Measurements from ENCODE around the gene ANKRD35. TPM values are rescaled to one million over a fixed set of nuclear protein-coding genes. Genes with fewer than 3 reads are reported as not detected.
A peak's percentile ranks its signal among the peaks of the same experiment; 100 is the strongest.
"Not testable (repeated sequence)": the region's sequence is repeated elsewhere in the genome, so short reads cannot be mapped to it uniquely, and the experiment has no call there.

The ANKRD35 gene
- total RNA-seq, 1 donor from 2014 or later = not detected

DNA sequence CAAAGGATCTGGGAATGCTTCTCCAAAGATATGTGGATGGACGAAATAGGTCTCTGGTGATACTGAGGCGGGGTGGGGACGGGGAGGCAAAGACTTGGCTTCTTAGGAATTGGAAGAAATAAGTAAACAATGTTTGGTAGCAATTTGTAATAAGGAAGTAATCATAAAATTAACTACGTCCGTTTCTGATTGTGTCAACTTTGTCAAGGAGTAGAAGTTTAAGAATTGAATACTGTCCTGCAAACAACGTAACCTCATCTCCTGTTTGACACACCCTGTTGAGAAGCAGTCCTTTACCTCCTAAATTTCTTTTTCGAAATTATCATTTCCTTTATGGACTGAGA is 61.2 kb downstream of the ANKRD35 start:
- TF ChIP-seq, protein P1, sequence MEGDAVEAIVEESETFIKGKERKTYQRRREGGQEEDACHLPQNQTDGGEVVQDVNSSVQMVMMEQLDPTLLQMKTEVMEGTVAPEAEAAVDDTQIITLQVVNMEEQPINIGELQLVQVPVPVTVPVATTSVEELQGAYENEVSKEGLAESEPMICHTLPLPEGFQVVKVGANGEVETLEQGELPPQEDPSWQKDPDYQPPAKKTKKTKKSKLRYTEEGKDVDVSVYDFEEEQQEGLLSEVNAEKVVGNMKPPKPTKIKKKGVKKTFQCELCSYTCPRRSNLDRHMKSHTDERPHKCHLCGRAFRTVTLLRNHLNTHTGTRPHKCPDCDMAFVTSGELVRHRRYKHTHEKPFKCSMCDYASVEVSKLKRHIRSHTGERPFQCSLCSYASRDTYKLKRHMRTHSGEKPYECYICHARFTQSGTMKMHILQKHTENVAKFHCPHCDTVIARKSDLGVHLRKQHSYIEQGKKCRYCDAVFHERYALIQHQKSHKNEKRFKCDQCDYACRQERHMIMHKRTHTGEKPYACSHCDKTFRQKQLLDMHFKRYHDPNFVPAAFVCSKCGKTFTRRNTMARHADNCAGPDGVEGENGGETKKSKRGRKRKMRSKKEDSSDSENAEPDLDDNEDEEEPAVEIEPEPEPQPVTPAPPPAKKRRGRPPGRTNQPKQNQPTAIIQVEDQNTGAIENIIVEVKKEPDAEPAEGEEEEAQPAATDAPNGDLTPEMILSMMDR (IDR thresholded peaks at IDR 0.05) = no peak
- Mint-ChIP-seq H3K27ac (ENCODE audit: unreplicated experiment) (peak overlapping the region; percentile 98), H3K36me3 (ENCODE audit: low read depth) (peaks cover 25% of the 10 kb centered on the region), H3K4me1 (ENCODE audit: low read depth) (peaks cover 27% of the 10 kb centered on the region), H3K27me3 (ENCODE audit: low read depth) (no peaks in the 10 kb centered on the region), H3K9me3 (ENCODE audit: low read depth) (no peaks in the 10 kb centered on the region), H3K4me3 (ENCODE audit: unreplicated experiment) (peak overlapping the region; percentile 98)
- no peak for DNase-seq (ENCODE audit: low spot score)

DNA sequence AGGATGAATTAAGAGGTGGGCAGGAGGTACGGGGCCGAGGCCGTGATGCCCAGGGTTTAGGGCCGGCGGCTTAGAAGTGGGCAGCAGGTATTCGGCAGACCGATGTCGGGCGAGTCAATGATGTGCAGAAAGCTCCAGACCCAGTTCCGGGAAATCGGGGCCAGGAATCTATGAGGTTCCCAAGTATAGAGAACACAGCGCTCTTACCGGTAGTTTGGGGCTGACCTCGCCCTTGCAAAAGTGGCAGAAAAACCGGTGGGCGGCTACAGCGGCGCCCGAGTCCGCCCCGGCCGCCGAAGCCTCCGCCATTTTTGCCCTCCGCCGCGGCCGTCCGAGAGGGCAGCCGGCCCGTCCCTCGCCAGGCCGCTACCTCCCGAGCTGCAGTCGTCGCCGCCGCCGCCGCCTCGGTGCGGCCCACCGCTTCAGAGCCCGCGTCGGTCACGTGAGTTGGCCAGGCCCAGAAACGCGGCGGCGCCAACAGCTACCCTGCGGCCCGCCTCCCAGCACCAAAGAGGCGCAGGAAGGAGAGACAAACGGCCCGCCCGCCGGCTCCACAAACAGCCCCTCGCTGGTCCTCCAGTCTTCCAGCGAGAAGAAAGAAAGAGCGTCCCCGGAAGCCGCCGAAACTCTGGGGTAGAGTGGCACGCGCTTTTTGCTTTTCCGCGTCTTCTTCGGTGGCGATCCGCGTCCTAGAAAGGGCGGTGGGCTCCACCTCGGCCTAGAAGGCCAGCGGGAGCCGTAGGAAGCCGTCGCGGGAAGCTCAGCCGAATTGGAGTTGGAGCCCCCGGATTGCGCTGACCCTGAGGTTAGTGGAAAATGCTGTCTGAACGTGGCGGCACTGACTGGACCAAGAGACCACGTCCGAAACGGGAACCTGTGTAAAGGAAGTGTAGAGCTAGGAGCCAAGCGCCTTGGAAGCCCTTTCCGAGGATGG is 61.8 kb downstream of the ANKRD35 start, which contains the start of the genes POLR3C and RNF115:
TSS of gene POLR3C (plus strand) at position 636 of the 934 bp plus-strand sequence. CDS start 1,577 bp downstream, outside the sequence.
TSS of gene RNF115 (minus strand) at position 531 of the 934 bp plus-strand sequence. CDS start at position 309, 222 bp downstream.
- H3K9me3 Mint-ChIP-seq (ENCODE audit: low read depth) = no peaks in the 10 kb centered on the region
- peaks cover 27% of the 10 kb centered on the region for H3K4me1 Mint-ChIP-seq (ENCODE audit: low read depth)

DNA sequence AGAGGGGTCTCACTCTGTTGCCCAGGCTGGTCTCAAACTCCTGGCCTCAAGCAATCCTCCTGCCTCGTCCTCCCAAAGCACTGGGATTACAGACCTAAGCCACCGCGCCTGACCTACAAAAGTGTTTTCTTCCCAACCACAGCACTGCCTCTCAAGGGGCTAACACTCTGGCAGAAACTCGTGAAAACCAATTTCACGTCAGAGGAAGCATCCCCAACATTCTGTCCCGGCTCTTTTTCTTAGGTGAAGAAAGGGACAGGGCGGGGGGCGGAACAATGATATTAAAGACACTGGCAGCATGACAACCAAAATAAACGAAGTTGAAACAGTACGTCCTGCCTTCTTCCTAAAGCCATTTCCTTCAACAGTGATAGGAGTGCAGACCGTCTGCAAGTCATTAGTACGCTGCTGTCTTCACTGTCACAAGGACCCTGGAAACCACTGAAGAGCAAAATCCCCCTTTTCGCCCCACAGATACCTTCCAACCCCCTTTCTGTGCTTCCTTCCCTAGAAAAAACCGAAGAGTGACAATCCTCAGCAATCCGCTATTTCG is 62.8 kb downstream of the ANKRD35 start:
- not testable (repeated sequence) for H3K27me3 Mint-ChIP-seq (ENCODE audit: low read depth); DNase-seq (ENCODE audit: low spot score); H3K9me3 Mint-ChIP-seq (ENCODE audit: low read depth); H3K27ac Mint-ChIP-seq (ENCODE audit: unreplicated experiment)
- peaks cover 11% of the 10 kb centered on the region for H3K36me3 Mint-ChIP-seq (ENCODE audit: low read depth)
- peaks cover 25% of the 10 kb centered on the region for H3K4me1 Mint-ChIP-seq (ENCODE audit: low read depth)
- peak overlapping the region; percentile 33 for H3K4me3 Mint-ChIP-seq (ENCODE audit: unreplicated experiment)

More for the DNA sequence above, 61.8 kb downstream of the ANKRD35 start, which contains the start of the genes POLR3C and RNF115:
- Mint-ChIP-seq H3K27ac (ENCODE audit: unreplicated experiment) (peak within 1 kb of the TSS; percentile 98), H3K27me3 (ENCODE audit: low read depth) (no peaks in the 10 kb centered on the region), H3K36me3 (ENCODE audit: low read depth) (peaks cover 20% of the 10 kb centered on the region), H3K4me3 (ENCODE audit: unreplicated experiment) (peak within 1 kb of the TSS; percentile 98)
- TF ChIP-seq, protein P1 (IDR thresholded peaks at IDR 0.05) = peak; percentile 8
- peak; percentile 96 for DNase-seq (ENCODE audit: low spot score)

DNA sequence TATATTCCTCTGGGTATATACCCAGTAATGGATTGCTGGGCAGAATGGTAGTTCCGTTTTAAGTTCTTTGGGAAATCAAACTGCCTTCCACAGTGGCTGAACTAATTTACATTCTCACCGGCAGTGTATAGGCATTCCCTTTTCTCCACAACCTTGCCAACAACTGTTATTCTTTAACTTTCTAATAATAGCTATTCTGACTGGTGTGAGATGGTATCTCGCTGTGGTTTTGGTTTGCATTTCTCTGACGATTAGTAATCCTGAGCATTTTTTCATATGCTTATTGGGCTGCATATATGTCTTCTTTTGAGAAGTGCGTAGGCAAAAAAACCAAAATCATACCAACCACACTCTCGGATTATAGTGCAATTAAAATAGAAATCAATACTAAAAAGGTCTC is 67.6 kb downstream of the ANKRD35 start:
- H3K27ac Mint-ChIP-seq (ENCODE audit: unreplicated experiment) = peak overlapping the region; percentile 45
- H3K4me3 Mint-ChIP-seq (ENCODE audit: unreplicated experiment); H3K9me3 Mint-ChIP-seq (ENCODE audit: low read depth); H3K36me3 Mint-ChIP-seq (ENCODE audit: low read depth); DNase-seq (ENCODE audit: low spot score); H3K27me3 Mint-ChIP-seq (ENCODE audit: low read depth); H3K4me1 Mint-ChIP-seq (ENCODE audit: low read depth): not testable (repeated sequence)

Small RNA genes within 50 kb of the gene (microRNA-seq; reads per million reads assigned to microRNA genes)
- not detected for gene MIR6736 (ENCODE audit: borderline number of aligned reads)

Other genes starting within 250 kb of the ANKRD35 start
- gene PDZK1, start 178.5 kb downstream of the ANKRD35 start, total RNA-seq = 0.38 to 1.1 TPM (median 0.50 TPM) in 3 replicates
- not detected in 3 replicates for gene CD160, start 166.4 kb downstream of the ANKRD35 start, total RNA-seq
- gene RNF115, start 61.8 kb downstream of the ANKRD35 start, total RNA-seq = 12.7 to 16.4 TPM (median 13.0 TPM) in 3 replicates
- gene POLR3C, start 61.7 kb downstream of the ANKRD35 start, total RNA-seq = 28.3 to 31.3 TPM (median 30.7 TPM) in 3 replicates
- gene NUDT17, start 40.2 kb downstream of the ANKRD35 start, total RNA-seq = 3.8 to 7.3 TPM (median 6.5 TPM) in 3 replicates
- 57.1 to 58.5 TPM (median 57.1 TPM) in 3 replicates for gene PIAS3, start 26.8 kb downstream of the ANKRD35 start, total RNA-seq
- gene ITGA10, start 24.2 kb upstream of the ANKRD35 start, total RNA-seq = 23.5 to 39.9 TPM (median 25.7 TPM) in 3 replicates
- gene PEX11B, start 32.9 kb upstream of the ANKRD35 start, total RNA-seq = 28.3 to 29.9 TPM (median 28.5 TPM) in 3 replicates
- gene RBM8A, start 41.6 kb upstream of the ANKRD35 start, total RNA-seq = 86.8 to 121 TPM (median 90.5 TPM) in 3 replicates
- 50.3 to 57.1 TPM (median 53.0 TPM) in 3 replicates for gene LIX1L, start 72.2 kb upstream of the ANKRD35 start, total RNA-seq
- 1.2 to 3.1 TPM (median 2.0 TPM) in 3 replicates for gene ANKRD34A, start 78.7 kb upstream of the ANKRD35 start, total RNA-seq
- gene POLR3GL, start 78.8 kb upstream of the ANKRD35 start, total RNA-seq = 13.3 to 20.7 TPM (median 13.9 TPM) in 3 replicates
- gene TXNIP, start 110.7 kb upstream of the ANKRD35 start, total RNA-seq = 3.8 to 55.5 TPM (median 4.0 TPM) in 3 replicates
- gene HJV, start 135.9 kb upstream of the ANKRD35 start, total RNA-seq = not detected in 3 replicates

Data from chondrocyte (in vitro differentiated cells).